ENCODE results near the gene ADORA2B. TPM values are rescaled to one million over a fixed set of nuclear protein-coding genes. Genes with fewer than 3 reads are reported as not detected.
A peak's percentile ranks its signal among the peaks of the same experiment; 100 is the strongest.

ADORA2B gene
- total RNA-seq, 6 experiments from 2014 or later = 0.16 to 0.62 (median 0.37) TPM; not detected in 1

DNA sequence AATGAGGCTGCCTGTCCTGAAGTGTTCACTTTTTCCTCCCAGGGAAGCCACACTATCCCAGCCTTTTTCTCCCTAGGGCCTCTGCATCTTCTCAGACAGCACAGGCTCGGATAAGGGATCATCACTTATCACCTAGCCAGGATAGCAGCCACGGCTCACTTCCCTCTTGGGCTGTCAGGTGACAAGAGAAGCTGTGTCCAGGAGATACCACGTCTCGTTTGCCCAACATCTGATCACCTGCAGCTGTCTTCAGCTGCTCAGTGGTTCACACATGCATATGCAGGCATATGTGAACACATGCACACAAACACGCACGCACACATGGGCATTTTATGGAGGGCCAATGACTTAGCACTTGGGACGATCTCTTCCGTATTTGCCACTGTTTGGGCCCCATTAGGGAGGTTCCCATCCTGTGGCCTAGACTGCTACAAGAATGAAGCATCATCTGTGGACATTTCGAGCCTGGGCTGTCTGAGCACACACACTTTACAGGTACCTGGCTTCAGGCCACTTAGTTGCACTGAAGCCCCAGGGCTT, 32.4 kb upstream of the ADORA2B start:
- intact Hi-C loops (cut with DNase I) = no loop called here
- no peak for DNase-seq
- no peak for TF ChIP-seq CTCF (IDR thresholded peaks at IDR 0.05)
- TF ChIP-seq POLR2A (IDR thresholded peaks at IDR 0.05) = no peak
- 67% methylated on average over 1 of the region's 9 CpGs for WGBS (ENCODE audit: insufficient coverage, low coverage, low lambda C conversion rate, missing lambda C conversion rate)
- Histone ChIP-seq H3K27ac (no peak overlapping the region), H3K27me3 (no peaks in the 10 kb centered on the region), H3K4me3 (no peak overlapping the region), H3K4me1 (no peaks in the 10 kb centered on the region), H3K9me3 (no peaks in the 10 kb centered on the region), H3K36me3 (no peaks in the 10 kb centered on the region)
- no peak for ATAC-seq

DNA sequence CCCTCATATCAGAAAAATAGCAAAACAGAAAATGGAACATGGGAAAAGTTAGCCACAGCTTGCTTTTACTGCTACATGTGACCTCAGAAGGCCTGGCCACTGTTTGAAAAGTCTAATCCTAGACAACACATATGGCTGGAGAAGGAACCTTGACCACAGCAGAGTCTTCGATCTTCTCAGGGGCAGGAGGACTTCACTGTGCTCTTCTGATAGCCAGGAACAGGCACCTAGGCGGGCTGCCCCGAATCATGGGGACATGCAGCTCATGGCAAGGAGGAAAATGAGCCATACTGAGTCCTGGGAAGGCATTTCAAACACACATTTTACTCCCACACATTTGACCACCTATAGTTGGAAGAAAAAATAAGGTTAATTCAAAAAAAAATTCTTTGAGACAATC, 31.1 kb upstream of the ADORA2B start:
- intact Hi-C loops (cut with DNase I) = no loop called here
- ATAC-seq (no peak), DNase-seq (no peak)
- H3K27ac ChIP-seq = no peak overlapping the region
- H3K9me3 ChIP-seq = no peaks in the 10 kb centered on the region
- H3K4me1 ChIP-seq = no peaks in the 10 kb centered on the region
- no peaks in the 10 kb centered on the region for H3K36me3 ChIP-seq
- TF ChIP-seq POLR2A (IDR thresholded peaks at IDR 0.05) (no peak), CTCF (IDR thresholded peaks at IDR 0.05) (no peak)
- no peak overlapping the region for H3K4me3 ChIP-seq
- WGBS (ENCODE audit: insufficient coverage, low coverage, low lambda C conversion rate, missing lambda C conversion rate) = 81% methylated on average over 3 of the region's 3 CpGs
- no peaks in the 10 kb centered on the region for H3K27me3 ChIP-seq

DNA sequence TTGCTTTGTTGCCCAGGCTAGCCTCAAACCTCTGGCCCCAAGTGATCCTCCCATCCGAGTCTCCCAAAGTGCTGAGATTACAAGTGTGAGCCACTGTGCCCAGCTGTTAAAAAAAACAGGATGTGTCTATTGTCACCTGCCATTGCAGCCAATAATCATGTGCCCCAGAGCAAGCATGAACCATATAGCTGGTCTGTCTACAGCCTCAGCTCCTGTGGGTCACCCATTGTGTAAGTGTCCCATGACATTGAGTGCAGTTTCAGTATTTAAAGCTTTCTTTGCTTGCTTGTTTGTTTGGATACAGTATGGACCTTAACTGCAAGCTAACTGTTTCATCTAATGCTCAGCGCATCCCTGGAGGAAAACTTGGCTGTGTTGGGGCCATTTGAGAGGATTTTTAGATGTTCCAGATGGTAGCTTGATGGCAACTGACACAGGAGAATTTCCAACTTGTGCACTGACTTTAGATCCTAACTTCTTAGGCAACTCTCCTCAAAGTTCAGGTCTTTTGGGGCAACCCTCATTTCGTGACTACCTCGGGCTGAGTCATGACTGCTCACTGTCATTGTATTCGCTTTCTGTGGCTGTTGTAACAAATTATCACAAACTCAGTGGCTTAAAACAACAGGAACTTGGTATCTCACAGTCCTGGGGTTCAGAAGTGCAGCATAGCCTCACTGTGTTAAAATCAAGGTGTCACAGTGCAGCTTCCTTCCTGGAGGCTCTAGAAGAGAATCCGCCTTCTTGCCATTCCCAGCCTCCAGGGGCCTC, 30.3 kb upstream of the ADORA2B start:
- no peaks in the 10 kb centered on the region for H3K4me1 ChIP-seq
- no peaks in the 10 kb centered on the region for H3K27me3 ChIP-seq
- no peak overlapping the region for H3K4me3 ChIP-seq
- no peaks in the 10 kb centered on the region for H3K36me3 ChIP-seq
- TF ChIP-seq CTCF (IDR thresholded peaks at IDR 0.05) = no peak
- no peak for TF ChIP-seq POLR2A (IDR thresholded peaks at IDR 0.05)
- no peaks in the 10 kb centered on the region for H3K9me3 ChIP-seq
- ATAC-seq (peak in 1 of 4 donors; percentile 20), DNase-seq (no peak)
- 72% methylated on average over 2 of the region's 6 CpGs for WGBS (ENCODE audit: insufficient coverage, low coverage, low lambda C conversion rate, missing lambda C conversion rate)
- intact Hi-C loops (cut with DNase I) = no loop called here
- H3K27ac ChIP-seq = no peak overlapping the region

DNA sequence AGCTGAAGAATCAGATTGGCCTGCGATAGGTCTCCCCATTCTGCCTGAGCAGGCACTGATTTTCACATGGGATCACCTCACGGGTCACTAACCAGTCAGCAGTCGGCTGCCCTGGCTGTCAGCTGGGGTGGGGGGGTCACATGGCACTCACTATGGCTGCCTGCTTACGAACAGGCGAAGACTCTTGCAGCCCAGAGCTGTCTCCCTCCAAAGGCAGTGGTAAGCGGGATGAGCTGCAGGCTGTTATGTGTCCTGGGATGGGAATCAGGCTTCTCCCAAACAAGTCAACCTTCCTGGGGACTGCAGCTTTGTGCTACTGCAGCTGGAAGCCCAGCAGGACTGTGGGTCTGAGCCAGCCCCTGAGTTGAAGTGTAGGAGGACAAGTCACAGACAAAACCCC, 29.0 kb upstream of the ADORA2B start:
- DNase-seq = no peak
- H3K36me3 ChIP-seq = no peaks in the 10 kb centered on the region
- no peaks in the 10 kb centered on the region for H3K27me3 ChIP-seq
- H3K4me1 ChIP-seq = no peaks in the 10 kb centered on the region
- H3K27ac ChIP-seq = no peak overlapping the region
- H3K9me3 ChIP-seq = no peaks in the 10 kb centered on the region
- intact Hi-C loops (cut with DNase I) = no loop called here
- 100% methylated on average over 4 of the region's 6 CpGs for WGBS (ENCODE audit: insufficient coverage, low coverage, low lambda C conversion rate, missing lambda C conversion rate)
- no peak for ATAC-seq
- H3K4me3 ChIP-seq = no peak overlapping the region
- TF ChIP-seq POLR2A (IDR thresholded peaks at IDR 0.05) (no peak), CTCF (IDR thresholded peaks at IDR 0.05) (no peak)

Measured in right lobe of liver (tissue), 6 donors.